Measurements from ENCODE around the gene ADCY9.
"Not testable (repeated sequence)": the region's sequence is repeated elsewhere in the genome, so short reads cannot be mapped to it uniquely, and the experiment has no call there.

ADCY9 gene

DNA sequence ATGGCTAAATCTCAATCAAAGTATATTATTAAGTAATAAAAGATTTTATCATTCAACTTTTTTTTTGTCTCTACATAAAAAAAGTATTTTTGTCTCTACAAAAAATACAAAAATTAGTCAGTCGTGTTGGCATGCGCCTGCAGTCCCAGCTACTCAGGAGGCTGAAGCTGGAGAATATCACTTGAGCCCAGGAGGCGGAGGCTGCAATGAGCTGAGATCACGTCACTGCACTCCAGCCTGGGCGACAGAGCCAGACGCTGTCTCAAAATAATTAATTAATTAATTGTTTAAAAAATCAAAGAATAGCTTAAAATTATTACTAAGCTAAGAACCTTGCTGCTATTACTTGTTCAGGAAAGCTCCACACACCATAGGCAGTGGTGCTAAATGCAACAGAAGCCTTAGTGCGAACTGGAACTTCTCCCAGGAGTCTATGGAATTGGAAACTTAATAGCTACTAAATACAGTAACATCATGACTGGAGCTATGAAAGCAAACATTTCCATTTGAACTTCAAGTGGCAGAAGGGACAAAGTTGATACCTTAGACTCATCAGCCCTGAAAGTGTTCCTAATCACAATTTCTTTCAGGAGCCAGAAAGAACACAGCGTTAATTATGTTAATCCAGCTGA lies 22.6 kb downstream of the ADCY9 start:
- DNase-seq (ENCODE audit: low read depth in 2 of 2), result no peak

DNA sequence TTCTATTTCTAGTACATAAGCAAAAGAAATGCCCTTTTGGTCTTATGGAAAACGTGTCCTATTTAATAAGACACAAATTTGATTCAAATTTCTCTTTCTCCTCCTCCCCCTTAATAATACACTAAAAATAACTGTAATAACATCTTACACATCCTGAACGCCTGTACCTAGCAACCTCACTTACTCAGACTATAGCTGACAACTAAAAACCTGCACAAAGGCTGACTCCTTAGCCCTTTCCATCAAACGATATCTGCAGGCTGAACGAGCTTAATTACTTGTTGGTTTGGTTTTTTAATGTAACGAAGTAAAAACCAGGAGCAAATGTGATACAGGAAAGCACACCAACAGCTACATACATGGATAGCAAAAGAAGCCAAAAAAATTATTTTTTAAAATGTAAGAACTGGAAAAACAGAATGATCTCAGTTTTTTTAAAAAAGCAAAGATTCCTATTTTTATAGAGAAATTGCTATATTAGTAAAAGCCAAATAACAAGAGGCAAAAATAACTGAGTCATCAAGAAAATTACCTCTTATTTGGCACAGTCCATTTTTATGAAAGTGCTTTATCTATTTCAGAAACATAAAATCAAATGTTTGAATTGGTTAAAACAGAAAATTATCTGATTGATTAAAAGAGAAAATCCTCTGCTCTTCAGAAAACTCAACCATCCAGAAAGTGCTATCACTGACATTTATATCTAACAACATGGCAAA lies 23.5 kb downstream of the ADCY9 start:
- no peak for DNase-seq (ENCODE audit: low read depth in 2 of 2)

DNA sequence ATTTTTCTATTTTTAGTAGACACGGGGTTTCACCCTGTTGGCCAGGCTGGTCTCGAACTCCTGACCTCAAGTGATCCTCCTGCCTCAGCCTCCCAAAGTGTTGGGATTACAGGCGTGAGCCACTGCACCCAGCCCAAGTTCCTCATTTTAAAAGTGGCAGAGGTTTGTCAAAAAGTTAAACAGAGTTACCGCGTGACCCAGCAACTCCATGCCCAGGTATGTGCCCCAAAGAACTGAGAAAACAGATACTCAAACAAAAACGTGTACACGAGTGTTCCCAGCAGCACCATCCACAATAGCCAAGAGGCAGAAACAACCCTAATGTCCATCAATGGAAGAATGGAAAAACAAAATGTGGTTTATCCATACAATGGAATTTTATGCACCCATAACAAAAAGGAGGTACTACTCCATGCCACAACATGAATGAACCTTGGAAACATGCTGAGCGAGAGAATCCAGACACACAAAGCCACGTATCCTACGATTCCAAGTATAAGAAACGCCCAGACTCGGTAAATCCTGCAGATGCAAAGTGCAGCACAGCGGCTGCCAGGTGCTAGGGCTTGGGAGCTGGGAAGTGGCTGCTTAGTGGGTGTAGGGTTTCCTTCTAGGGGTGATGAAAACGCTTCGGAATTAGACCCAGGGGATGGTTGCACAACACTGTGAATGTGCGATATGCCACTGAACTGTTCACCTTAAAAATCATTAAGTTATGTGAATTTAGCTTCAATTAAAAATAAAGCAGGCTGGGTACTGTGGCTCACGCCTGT lies 24.8 kb downstream of the ADCY9 start:
- DNase-seq (ENCODE audit: low read depth in 2 of 2), result no peak

- no peak for DNase-seq (ENCODE audit: low read depth in 2 of 2)
These were observed 25.8 kb downstream of the ADCY9 start for GRCh38 chr16:4090351-4090851.

DNA sequence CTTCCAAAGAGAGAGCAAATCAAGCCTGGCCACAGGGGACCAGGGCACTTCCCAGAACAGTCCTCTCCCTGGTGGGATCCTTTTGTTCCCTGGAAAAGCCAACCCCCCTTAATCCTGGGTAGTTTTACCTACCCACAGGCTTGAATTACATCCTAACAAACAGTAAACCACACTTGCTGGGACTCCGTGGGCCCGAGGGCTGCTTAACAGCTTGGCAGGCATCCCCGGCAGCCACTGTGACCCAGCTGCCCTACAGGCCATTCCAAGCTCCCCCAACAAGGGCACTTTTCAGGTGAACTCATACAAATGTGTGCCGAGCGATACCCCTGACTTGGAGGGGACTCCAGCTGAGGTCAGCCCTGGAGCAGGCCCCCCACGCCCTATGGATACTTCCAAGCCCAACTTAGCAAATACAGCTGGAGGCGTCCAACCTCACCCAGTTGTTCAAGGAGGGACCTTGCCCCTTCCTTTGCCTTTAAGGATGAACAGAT lies 26.4 kb downstream of the ADCY9 start:
- DNase-seq (ENCODE audit: low read depth in 2 of 2), result no peak

- no peak for DNase-seq (ENCODE audit: low read depth in 2 of 2)
These were observed 26.9 kb downstream of the ADCY9 start for GRCh38 chr16:4089251-4089810.

DNA sequence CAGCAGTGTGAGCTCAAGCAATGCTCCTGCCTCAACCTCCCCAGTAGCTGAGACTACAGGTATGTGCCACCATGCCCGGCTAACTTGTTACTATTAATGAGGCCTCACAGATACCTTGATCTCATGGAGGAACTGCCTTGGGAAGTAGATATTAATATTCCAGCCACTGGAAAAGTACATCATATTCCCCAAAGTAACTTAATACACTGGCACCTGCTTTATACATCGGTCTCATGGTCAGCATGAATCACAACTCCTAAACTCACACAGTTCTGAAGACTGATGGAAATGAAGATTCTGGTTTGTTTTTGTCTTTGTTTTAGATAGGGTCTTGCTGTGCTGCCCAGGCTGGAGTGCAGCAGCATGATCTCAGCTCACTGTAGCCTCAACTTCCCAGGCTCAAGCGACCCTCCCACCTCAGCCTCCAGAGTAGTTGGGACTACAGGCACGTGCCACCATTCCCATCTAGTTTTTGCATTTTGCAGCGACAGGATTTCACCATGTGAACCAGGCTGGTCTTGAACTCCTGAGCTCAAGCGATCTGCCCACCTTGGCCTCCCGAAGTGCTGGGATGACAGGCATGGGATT lies 28.2 kb downstream of the ADCY9 start:
- DNase-seq (ENCODE audit: low read depth in 2 of 2), result no peak

- DNase-seq (ENCODE audit: low read depth in 2 of 2), result no peak
These were observed 28.9 kb downstream of the ADCY9 start for GRCh38 chr16:4087099-4087885.

DNA sequence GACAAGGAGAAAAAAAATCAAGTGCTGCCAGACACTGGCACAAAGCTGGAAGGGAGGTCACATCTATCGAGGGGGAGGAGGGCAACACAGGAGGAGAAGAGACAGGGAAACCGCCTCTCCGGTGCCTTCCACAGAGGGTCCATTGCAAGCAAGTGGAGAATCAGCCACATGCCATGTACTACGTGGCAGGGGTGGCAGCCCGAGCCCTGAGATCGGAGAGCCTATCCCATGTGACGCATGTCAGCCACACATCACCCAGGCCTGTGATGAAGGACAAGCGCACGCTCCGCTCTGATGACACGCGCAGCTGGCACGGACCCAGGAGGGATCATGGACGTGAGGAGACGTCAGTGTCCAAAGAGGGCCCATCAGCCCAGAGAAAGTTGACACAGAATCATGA lies 30.1 kb downstream of the ADCY9 start:
- no peak for DNase-seq (ENCODE audit: low read depth in 2 of 2)

DNA sequence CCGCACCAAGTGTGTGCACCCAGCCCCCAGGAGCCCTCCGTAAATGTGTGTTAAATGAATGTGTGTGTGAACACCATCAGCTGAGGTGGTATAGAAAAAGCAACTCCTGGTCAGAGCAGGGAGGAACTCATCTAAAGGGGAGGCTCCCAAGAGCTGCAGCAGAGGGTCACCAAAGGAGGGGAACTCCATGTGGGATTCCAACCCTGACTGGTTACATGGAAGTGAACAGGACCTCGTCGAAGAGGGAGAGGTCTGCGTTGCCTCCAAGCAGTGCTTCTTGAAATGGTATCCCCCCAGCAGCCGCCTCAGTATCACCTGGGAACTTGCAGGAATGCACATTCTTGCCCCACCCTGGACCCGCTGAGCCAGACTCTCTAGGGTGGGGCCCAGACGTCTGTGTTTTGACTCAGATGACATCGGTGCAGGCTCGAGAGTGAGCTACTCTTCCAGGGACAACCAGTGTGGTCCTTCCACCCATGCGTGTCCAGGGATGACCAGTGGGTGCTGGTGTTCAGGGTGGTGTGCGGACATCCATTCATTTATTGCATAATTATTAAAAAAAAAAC lies 30.8 kb downstream of the ADCY9 start:
- no peak for DNase-seq (ENCODE audit: low read depth in 2 of 2)

- DNase-seq (ENCODE audit: low read depth in 2 of 2), result no peak
These were observed 32.8 kb downstream of the ADCY9 start for GRCh38 chr16:4083347-4083870.

DNA sequence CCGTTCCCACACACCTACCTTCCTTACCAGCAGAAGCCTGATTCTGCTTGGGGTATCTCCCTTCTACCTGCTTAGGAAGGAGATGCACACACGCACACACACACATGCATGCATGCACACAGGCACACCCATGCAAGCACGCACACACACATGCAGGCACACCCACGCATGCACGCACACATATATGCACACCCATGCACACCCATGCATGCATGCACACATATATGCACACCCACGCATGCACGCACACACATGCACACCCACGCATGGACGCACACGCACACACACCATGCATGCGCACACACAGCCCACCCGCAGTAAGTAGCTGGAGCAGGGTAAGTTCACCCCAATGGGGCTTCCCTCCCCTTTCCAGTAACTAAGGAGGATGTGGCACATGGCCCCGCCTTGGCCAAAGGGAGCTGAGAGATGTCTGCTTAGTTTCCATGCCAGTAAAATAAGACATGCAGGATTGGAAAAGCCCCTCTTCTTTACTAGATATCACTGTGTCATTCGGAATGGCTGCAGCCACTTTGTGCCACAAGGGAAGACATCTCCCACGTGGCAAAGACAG lies 33.7 kb downstream of the ADCY9 start:
- no peak for DNase-seq (ENCODE audit: low read depth in 2 of 2)

- DNase-seq (ENCODE audit: low read depth in 2 of 2), result peak in 1 of 2 experiments; percentile 9
These were observed 34.7 kb downstream of the ADCY9 start for GRCh38 chr16:4081521-4082021.

DNA sequence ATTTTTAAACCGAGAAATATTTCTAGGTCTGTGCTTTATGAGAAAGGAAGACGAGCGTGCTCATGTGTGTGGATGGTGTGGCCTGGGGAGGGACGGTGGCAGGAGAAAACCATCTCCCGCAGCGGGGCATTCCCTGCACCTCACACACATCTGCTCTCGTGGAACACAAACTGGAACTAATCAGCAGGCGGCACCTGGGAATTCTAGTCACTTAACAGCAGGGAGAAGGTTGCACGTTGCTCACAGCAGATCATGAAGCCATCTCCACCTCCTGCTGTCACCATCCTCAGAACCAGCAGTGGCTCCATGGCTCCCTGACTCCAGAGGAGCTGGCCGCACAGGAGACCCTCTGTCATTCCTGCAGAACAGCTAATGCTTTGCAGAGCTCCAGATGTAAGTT lies 35.2 kb downstream of the ADCY9 start:
- no peak for DNase-seq (ENCODE audit: low read depth in 2 of 2)

GRCh38 chr16:4077174-4077649 lies 39.0 kb downstream of the ADCY9 start:
- DNase-seq (ENCODE audit: low read depth in 2 of 2), result no peak

DNA sequence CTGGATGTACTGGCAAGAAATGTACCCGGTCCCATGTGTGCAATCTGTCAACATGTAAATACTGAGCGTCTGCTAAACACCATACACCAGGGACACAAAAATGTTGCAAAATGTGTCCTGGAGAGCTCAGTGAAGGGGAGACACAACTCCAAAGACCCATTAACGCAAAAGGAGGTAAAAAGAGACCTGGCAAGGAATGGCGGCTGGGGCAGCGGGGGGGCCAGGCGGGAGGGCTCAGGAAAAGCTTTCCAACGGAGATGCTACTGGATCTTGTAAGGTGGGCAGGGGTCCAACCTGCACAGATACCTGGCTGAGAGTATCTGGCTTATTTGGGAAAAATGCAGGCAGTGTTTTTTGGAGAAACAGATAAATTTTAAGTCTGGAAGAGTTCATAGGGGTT lies 40.7 kb downstream of the ADCY9 start:
- no peak for DNase-seq (ENCODE audit: low read depth in 2 of 2)

DNA sequence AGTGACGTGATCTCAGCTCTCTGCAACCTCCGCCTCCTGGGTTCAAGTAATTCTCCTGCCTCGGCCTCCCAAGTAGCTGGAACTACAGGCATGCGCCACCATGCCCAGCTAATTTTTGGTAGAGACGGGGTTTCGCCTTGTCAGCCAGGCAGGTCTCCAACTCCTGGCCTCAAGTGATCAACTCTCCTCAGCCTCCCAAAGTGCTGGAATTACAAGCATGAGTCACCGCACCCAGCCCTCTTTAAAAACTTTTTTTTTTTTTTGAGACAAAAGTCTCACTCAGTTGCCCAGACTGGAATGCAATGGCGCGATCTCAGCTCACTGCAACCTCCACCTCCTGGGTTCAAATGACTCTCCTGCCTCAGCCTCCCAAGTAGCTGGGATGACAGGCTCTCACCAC lies 43.1 kb downstream of the ADCY9 start:
- not testable (repeated sequence) for DNase-seq (ENCODE audit: low read depth in 2 of 2)

DNA sequence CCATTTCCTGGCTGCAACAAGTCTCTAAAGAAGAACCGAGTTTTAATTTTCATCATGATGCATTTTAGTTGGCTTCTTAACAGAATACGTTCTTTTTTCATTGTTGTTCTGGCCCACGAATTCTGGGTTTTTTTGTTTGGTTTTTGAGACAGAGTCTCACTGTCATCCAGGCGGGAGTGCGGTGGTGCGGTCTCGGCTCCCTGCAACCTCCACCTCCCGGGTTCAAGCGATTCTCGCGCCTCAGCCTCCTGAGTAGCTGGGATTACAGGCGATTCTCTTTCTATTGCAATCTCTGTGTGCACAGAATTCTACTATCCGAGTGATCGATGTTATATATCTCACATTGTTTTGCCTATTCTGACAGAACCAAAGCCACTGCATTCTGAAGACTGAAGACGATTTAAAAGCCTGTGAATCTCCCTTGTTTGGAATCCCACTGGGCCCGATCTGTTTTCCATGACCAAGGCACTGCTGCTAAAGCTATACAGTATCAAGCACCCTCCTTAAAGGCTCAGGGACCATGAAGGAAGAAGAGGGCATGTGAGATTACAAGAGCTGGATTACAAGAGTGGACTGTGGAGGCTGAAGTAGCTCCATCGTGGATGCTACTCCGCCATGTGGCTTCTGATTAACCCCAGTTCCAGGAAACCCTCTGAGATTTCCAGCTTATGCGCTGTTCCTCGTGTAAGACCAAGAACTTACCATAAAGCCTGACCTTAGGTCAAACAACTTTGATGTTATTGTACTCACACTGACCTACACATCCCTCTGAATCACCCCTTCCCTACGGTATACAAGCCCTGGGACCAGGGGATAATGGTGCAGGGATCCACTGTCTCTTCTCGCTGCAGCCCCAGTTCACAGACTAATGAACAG lies 44.3 kb downstream of the ADCY9 start:
- no peak for DNase-seq (ENCODE audit: low read depth in 2 of 2)

DNA sequence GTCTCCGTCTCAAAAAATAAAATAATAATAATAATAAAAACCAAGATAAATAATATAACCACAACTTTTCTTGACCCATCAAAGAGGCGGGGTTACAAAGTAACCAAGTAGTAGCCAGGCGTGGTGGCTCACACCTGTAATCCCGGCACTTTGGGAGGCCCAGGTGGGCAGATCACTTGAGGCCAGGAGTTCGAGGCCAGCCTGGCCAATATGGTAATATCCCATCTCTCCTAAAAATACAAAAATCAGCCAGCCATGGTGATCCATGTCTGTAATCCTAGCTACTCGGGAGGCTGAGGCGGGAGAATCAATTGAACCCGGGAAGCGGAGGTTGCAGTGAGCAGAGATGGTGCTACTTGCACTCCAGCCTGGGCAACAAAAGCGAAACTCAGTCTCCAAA lies 45.3 kb downstream of the ADCY9 start:
- DNase-seq (ENCODE audit: low read depth in 2 of 2), result no peak

Data from stimulated activated CD4-positive, alpha-beta T cell treated with anti-CD3 and anti-CD28 coated beads, Interleukin-12 subunit alpha, Interleukin-12 subunit beta, amount 100 ng/mL, for 24 hours (primary cell).